ENCODE data around the gene HOXA10. TPM values are rescaled to one million over a fixed set of nuclear protein-coding genes. Genes with fewer than 3 reads are reported as not detected.

The HOXA10 gene
- total RNA-seq, 6 experiments from 2014 or later: 38.9 to 43.5 (median 41.1) TPM

- Mint-ChIP-seq H3K36me3 (ENCODE audit: low read depth) (peaks cover 5% of the 10 kb centered on the region), H3K27me3 (ENCODE audit: insufficient read depth) (peaks cover 10% of the 10 kb centered on the region), H3K4me1 (ENCODE audit: low read depth) (peaks cover 66% of the 10 kb centered on the region), H3K9me3 (no peaks in the 10 kb centered on the region), H3K4me3 (peak overlapping the region; percentile 91), H3K27ac (peak overlapping the region; percentile 91)
- TF ChIP-seq CTCF (IDR thresholded peaks at IDR 0.05): no peak
- no peak for DNase-seq
Observed at GRCh38 chr7:27151341-27151930, 22.7 kb downstream of the HOXA10 start.

DNA sequence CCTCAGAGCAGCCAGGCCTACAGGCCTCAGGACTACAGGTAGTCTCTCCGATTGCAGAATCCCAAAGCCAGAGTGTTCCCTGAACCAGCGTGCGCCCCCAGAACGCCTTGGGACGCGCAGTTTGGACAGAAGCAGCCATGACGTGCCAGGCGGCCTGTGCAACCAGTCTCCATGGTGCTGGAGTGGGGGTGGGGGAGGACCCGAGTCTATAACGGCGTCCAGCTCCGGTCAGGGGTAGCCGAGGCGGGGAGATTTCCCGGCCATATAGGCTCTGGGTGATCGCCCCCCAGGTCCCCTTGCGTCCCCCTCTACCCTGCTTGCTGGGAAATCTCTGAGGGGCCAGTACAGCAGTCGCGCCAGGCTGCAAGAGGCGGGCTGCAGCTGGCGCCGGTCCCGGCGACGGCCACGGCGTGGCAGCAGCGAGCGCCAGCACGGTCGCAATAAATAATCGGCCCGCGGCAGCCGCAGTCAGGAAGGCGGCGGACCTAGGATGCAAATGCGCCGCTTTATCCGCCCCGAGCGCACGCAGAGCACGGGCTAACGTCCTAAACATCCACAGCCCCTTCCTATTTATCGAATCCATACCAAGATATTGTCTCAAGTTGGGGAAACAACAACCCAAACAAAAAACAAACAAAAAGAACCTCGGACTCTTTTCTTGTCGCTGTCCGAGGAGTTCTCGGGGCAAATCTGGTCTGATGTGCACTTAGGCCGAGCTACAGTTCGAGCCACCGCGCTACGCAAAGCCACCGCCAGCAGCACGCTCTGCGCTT, 23.4 kb downstream of the HOXA10 start:
- peak; percentile 91 for TF ChIP-seq CTCF (IDR thresholded peaks at IDR 0.05)
- H3K4me3 Mint-ChIP-seq: peak overlapping the region; percentile 91
- peak; percentile 71 for DNase-seq
- H3K9me3 Mint-ChIP-seq: no peaks in the 10 kb centered on the region
- H3K36me3 Mint-ChIP-seq (ENCODE audit: low read depth): peaks cover 5% of the 10 kb centered on the region
- peaks cover 65% of the 10 kb centered on the region for H3K4me1 Mint-ChIP-seq (ENCODE audit: low read depth)
- H3K27me3 Mint-ChIP-seq (ENCODE audit: insufficient read depth): peaks cover 6% of the 10 kb centered on the region
- H3K27ac Mint-ChIP-seq: peak overlapping the region; percentile 91

- peak overlapping the region; percentile 91 for H3K4me3 Mint-ChIP-seq
- peaks cover 57% of the 10 kb centered on the region for H3K4me1 Mint-ChIP-seq (ENCODE audit: low read depth)
- no peak for TF ChIP-seq CTCF (IDR thresholded peaks at IDR 0.05)
- no peak for DNase-seq
- H3K27me3 Mint-ChIP-seq (ENCODE audit: insufficient read depth): peaks cover 3% of the 10 kb centered on the region
- no peaks in the 10 kb centered on the region for H3K9me3 Mint-ChIP-seq
- H3K27ac Mint-ChIP-seq: peak overlapping the region; percentile 50; the same call in 1 of the 2 replicates
- H3K36me3 Mint-ChIP-seq (ENCODE audit: low read depth): peaks cover 8% of the 10 kb centered on the region
Observed at GRCh38 chr7:27149842-27150567, 24.1 kb downstream of the HOXA10 start.

DNA sequence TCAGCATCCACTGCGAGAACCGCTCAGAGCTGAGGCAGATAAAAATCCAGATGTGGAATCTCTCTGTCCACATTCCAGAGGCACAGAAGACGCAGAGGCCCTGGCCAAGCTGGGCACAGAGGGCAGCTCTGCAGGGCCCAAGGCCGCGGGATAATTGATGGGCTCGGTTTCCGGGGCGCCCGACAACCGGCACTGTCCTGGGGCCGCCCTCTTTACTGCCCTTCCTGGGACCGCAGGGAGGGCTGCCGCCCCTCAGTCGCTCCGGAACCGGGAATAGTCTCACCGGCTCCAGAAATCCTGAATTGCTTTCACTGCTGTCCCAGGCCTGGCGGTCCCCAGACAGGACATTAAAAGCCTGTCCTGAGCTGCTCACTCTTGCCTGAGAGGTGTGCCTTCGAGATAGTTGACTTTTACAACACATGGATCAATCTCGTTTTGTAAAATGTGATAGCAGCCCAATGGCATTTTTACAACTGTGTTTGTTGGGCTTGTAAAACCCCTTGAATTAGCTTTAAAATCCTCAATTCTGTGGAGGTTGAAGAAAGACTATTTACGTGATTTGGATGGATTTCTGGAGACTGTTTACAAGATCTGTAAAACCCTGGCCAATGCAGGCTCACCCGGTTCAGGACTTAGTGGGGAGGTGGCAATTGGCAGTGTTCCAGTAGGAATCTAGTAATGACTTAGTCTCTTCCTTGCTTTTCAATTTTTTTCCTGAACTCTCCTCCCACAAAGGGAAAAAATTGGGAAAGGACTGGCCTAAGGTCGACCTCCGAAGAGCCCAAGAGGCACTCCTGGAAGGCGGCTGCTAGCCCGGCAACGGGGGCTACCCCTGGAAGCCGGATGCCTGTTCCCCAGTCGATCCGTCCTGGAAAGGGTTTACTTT, 25.1 kb downstream of the HOXA10 start:
- no peaks in the 10 kb centered on the region for H3K9me3 Mint-ChIP-seq
- peaks cover 3% of the 10 kb centered on the region for H3K27me3 Mint-ChIP-seq (ENCODE audit: insufficient read depth)
- peaks cover 47% of the 10 kb centered on the region for H3K4me1 Mint-ChIP-seq (ENCODE audit: low read depth)
- TF ChIP-seq CTCF (IDR thresholded peaks at IDR 0.05): no peak
- no peak for DNase-seq
- 0 out of 2 replicates have a peak, but pooled peaks cover 4% of the 10 kb centered on the region for H3K36me3 Mint-ChIP-seq (ENCODE audit: low read depth)
- peak overlapping the region; percentile 91 for H3K4me3 Mint-ChIP-seq
- H3K27ac Mint-ChIP-seq: peak overlapping the region; percentile 68

Data from HFFc6 (cell line).